8988T (cell line): ENCODE data around the gene FADS2.

ENCODE experiments used
- DNase-seq: peaks from one replicate; pipeline ENCODE4 v3.0.0; 2011

The FADS2 gene

GRCh38 chr11:61850687-61851086 is 22.6 kb downstream of the FADS2 start:
- no peak for DNase-seq

DNA sequence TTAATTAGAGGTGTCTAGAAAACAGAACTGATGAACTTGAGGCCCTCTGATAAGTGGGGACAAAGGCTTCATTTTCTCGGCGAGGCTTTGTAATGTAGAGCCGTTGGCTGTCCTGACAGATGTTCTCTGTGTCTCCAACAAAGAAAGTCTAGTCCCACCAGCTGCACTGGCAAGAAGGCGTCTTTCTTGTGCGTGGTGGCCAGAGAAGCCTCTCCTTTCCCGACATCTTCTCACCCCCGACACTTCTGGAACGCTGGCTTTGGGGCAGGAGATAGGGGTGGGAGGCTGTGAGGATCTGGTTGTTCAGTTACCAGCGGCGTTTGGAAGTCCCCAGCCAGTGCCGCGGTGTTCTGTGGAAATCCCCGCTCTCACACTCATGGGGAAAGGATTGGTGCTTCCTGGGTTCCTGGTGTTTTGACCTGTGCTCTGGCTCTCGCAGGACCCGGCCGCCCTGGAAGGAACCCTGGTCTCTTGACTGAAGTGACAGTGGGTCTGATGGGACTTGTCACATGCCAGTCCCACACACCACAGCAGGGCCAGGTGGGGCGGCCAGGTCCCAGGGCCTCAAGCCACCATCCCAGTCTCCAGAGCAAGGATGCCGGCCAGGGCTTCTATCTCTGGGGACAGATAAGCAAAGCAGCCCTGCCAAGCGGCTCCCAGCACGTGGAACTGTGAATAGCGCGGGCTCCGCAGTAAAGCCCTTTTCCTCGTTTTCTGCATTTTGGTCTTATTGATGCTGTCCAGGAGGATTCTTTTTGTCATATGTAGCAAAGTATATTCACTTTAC is 23.2 kb downstream of the FADS2 start:
- DNase-seq, result no peak

DNA sequence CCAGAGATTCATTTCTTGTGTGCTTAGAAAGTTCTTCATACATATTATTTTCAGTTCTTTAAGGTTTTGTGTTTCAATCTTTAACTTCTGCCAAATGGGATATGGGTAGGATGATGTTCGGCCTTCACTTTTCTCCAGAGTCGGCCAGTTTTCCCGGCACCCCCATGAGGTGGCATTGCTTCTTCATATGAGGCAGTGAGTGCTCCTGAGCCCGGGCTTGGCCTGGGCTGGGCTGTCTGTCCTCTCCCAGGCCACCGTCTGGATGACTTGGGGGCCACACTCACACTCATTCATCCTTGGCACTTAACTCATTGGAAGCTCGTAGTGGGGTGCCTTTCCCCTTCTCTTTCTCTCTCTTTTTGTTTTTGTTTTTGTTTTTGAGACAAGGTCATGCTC is 23.8 kb downstream of the FADS2 start:
- DNase-seq, result no peak

DNA sequence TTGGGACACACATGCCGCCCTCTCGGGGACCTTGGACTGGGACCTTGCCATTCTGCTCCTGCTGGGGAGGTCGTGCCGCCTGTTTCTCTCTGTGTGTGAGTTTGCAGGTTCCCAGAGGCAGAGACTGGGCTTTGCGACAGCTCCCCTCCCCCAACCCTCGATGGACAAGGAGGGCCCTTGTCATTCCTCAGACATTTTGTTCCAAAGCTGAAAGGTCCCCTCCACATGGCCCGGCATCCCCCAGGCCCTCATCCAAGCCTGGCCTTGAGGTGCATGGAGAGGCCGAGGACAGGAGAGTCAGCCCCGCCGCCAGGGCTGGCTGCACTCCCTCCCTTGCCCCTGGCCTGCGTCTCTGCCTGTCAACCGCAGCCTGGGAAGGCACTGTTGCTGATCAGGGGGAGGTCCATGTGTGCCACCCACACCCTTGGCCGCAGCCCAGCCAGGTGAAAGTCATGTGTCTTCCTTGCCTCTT is 25.6 kb downstream of the FADS2 start:
- DNase-seq, result no peak

GRCh38 chr11:61854206-61854895 is 26.3 kb downstream of the FADS2 start:
- DNase-seq, result no peak

GRCh38 chr11:61854966-61855714 is 27.0 kb downstream of the FADS2 start:
- no peak for DNase-seq

DNA sequence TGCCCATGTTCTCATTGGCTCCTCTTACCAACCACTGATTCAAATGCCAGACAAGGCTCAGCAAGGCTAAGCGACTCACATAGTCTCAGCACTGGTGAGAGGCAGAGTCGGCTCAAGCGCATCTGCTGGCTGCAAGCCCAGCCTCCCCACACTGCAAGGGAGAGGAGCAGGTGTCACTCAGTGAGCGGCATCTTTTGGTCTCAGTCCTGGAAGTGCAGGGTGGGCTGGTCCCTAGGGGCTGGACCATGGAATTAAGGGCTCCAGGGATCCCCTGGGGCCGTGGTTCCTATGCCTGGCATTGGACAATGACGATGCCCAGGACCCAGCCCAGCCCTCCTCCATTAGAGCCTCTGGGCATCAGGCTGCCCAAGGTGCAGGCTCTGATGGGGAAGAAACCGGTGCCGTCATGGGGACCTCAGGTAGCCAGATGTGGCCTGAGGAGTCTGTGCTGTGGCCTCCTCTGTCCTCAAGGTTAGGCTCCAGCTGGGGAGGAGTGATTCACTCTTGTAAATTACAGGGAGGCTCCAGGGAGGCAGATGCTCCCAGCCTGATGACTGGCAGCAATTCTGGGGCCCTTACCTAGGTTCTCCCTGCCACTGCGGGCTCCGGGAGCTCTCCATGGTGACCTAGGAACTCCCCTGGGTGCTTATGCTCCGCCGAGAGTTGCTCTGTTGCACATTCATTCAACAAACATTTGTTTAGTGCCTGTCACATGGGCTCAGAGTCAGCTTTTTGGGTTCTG is 28.0 kb downstream of the FADS2 start:
- no peak for DNase-seq

DNA sequence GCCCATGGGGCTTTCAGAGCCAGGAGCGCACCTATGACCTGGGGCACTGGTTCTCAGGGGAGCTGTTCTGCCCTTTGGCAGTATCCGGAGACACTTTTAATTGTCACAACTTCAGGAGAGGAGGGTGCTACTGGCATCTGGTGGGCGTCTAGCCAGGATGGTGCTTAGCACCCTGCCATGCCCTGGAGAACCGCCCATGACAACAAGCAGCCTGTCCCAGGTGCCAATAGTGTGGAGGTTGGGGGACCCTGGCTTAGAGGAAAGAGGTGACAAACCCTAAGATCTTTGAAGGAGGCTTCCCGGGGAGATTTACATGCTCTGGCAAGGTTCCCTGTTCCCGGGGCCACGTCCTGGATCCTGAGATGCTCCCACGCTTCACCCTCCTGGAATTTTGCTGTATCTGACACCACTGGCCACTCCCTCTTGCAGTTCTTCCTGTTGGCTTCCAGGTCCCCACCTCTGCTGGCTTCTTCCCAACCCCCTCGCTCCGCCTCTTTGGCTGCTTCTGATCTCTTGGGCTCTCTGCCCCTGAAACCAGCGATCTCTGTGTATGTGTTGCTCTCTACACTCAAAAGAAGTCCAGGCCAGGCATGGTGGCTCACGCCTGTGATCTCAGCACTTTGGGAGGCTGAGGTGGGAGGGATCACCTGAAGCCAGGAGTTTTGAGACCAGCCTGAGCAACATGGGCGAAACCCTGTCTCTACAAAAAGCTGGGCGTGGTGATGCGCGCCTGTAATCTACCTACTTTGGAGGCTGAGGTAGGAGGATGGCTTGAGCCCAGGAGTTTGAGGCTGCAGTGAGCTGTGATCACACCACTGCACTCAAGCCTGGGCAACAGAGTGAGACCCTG is 32.2 kb downstream of the FADS2 start:
- no peak for DNase-seq

DNA sequence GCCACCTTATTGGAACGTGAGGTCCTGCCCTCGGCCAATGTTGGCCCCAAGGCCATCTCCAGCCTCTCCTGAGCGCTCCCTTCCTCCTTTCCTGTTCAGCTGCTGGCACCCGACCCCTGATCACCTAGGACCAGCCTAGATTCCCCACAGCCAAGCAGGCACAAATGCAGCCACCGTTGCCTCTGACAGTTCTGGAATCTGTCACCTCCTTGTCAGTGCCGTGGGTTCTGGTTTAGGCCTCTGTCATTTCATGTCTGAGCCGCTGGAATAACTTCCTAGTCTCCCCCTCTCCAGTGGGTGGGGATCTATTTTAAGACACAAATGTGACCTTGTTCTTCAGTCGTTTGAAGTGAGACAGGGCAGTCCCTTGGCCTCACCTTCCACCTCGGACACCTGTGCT is 33.5 kb downstream of the FADS2 start:
- no peak for DNase-seq

DNA sequence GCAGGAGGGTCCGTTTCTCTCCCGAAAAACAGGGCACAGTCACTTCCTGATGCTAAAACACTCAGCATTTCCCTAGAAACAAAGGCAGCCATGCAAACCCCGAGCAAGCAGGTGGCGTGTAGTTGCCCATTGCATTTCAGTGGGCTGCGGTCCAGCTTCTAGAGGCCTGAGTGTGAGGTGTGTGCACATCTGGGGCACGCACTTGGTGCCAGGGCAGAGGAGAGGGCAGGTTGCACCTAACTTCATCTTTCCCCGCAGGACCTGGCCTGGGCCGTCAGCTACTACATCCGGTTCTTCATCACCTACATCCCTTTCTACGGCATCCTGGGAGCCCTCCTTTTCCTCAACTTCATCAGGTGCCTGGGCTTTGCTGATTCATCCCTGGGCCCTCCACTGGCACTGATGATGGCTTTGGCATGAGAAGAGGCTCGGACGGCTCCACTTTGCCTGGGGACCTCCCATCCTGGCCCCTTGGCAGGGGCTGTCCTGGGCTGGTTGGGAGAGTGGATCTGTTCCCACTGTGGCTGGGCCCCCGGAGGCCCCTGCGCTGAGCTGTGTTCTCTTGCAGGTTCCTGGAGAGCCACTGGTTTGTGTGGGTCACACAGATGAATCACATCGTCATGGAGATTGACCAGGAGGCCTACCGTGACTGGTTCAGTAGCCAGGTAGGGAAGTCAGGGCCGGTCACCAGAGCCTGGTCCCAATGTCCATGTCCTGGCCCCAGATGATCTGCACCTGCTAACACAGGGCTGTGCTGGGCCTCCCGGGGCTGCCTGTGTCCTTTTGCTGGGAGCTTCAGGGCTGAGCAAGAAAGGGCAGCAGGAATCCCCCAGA is 34.8 kb downstream of the FADS2 start:
- DNase-seq, result no peak

GRCh38 chr11:61863548-61864081 is 35.5 kb downstream of the FADS2 start:
- DNase-seq, result no peak

DNA sequence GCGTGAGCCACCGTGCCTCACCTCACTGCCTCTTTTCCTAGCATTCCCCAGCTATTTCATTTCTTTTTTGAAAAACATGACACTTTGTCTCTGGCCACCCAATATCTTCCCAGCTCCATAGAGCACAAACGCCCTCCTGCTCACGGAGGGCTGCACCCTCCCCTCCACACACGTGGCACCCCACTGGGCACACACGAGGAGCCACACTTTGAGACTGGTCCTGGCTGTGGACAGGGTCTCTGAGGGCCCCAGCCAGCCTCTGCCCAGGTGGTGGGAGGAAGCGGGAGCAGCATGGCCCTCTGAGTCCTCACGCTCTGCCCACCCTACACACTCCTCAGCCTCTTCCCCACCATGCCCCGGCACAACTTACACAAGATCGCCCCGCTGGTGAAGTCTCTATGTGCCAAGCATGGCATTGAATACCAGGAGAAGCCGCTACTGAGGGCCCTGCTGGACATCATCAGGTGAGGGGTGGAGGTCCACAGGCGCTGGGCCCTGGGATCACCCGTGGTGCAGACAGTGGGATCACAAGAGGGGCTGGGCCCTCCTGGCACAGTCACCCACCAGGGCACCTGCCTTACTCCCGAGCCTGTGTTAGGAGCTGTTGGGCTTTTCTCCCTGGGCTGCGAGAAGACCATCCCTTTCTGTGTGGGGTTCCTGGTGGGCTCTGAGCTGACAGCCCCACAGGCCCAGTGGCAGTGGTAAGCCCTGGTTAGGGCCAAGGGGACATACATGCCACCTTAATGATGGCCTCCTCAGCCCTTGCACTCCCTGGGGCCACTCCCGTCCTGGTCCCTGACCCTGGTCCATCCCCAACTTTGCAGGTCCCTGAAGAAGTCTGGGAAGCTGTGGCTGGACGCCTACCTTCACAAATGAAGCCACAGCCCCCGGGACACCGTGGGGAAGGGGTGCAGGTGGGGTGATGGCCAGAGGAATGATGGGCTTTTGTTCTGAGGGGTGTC is 37.0 kb downstream of the FADS2 start:
- DNase-seq, result no peak

DNA sequence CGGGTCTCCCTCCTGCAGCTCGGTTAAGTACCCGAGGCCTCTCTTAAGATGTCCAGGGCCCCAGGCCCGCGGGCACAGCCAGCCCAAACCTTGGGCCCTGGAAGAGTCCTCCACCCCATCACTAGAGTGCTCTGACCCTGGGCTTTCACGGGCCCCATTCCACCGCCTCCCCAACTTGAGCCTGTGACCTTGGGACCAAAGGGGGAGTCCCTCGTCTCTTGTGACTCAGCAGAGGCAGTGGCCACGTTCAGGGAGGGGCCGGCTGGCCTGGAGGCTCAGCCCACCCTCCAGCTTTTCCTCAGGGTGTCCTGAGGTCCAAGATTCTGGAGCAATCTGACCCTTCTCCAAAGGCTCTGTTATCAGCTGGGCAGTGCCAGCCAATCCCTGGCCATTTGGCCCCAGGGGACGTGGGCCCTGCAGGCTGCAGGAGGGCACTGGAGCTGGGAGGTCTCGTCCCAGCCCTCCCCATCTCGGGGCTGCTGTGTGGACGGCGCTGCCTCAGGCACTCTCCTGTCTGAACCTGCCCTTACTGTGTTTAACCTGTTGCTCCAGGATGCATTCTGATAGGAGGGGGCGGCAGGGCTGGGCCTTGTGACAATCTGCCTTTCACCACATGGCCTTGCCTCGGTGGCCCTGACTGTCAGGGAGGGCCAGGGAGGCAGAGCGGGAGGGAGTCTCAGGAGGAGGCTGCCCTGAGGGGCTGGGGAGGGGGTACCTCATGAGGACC is 38.3 kb downstream of the FADS2 start:
- no peak for DNase-seq

GRCh38 chr11:61866958-61867343 is 38.9 kb downstream of the FADS2 start:
- DNase-seq, result no peak

DNA sequence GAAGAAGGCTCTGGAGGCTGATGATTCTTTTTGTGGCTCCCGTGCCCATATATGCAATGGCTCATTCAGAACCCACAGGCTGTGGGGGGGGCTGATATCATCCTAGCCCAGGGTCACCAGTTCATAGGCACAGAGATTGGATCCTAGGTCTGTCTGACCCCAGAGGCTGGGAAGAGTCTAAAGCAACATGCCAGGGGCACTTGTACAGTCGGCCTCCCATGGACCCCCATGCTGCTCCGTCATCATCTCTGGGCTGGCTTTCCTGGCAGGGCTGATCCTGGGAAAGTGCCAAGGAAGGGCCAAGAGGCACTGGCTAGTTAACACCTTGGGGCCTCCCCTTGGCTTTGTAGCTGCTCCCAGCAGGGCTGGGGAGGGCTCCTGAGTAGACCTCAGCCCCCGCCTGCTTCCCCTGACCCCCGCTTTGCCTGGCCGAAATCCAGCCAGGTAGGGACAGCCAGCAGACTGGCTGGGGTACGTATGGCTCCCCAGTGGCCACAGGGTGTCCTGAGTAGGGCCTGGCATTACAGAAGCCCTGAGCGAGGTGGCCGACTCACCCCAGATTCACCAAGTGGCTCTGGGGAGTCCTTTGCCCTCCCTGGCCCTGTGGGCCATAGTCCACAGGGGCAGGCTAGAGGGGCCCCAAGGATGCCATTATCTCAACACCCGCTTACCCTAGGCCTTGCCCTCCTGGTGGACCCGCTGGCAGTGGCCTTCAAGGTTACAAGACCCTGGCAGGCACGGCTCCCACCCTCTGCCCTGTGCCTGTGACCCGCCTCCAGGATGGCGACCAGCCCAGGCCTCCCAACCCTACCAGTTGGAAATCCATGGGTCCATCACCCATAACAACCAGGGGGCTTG is 40.7 kb downstream of the FADS2 start:
- no peak for DNase-seq

- DNase-seq, result no peak
Measured at GRCh38 chr11:61869429-61869707, 41.3 kb downstream of the FADS2 start.

- no peak for DNase-seq
Measured at GRCh38 chr11:61869708-61870451, 41.8 kb downstream of the FADS2 start.
